GM18870 (cell line): ENCODE data around the gene SGCD.

Experiments used
- ATAC-seq: cut with Tn5 transposase; IDR thresholded peaks from one replicate; pipeline ENCODE4 v1.9.1; 2021; ENCODE audit warnings: moderate library complexity; ENCODE audit not compliant: unreplicated experiment

The SGCD gene

GRCh38 chr5:156326718-156327259, at the start of gene SGCD:
Gene SGCD, plus strand, starts transcription at chr5:156327164.
- no peak for ATAC-seq

GRCh38 chr5:156277290-156277689, 49.7 kb upstream of the SGCD start:
- no peak for ATAC-seq

GRCh38 chr5:156295431-156295830, 31.5 kb upstream of the SGCD start:
- ATAC-seq: no peak

GRCh38 chr5:156310115-156310514, 16.8 kb upstream of the SGCD start:
- no peak for ATAC-seq

- ATAC-seq: no peak
These were observed 13.9 kb upstream of the SGCD start for GRCh38 chr5:156312897-156313694.

- no peak for ATAC-seq
These were observed 12.5 kb upstream of the SGCD start for GRCh38 chr5:156314416-156314815.

GRCh38 chr5:156322666-156323065, 4.3 kb upstream of the SGCD start:
- no peak for ATAC-seq

GRCh38 chr5:156327296-156327695, 332 bp downstream of the SGCD start:
- no peak for ATAC-seq

GRCh38 chr5:156328161-156328560, 1.2 kb downstream of the SGCD start:
- ATAC-seq: no peak

GRCh38 chr5:156328766-156329165, 1.8 kb downstream of the SGCD start:
- ATAC-seq: no peak

- ATAC-seq: no peak
These were observed 2.2 kb downstream of the SGCD start for GRCh38 chr5:156329171-156329611.

- no peak for ATAC-seq
These were observed 3.3 kb downstream of the SGCD start for GRCh38 chr5:156330141-156330870.

GRCh38 chr5:156331181-156331580, 4.2 kb downstream of the SGCD start:
- no peak for ATAC-seq

- no peak for ATAC-seq
These were observed 4.9 kb downstream of the SGCD start for GRCh38 chr5:156331845-156332244.

GRCh38 chr5:156332245-156332644, 5.3 kb downstream of the SGCD start:
- no peak for ATAC-seq

GRCh38 chr5:156339139-156339841, 12.3 kb downstream of the SGCD start:
- ATAC-seq: no peak

GRCh38 chr5:156340893-156341292, 13.9 kb downstream of the SGCD start:
- ATAC-seq: no peak

GRCh38 chr5:156350256-156350655, 23.3 kb downstream of the SGCD start:
- no peak for ATAC-seq

- no peak for ATAC-seq
These were observed 24.5 kb downstream of the SGCD start for GRCh38 chr5:156351423-156351822.

- ATAC-seq: no peak
These were observed 27.6 kb downstream of the SGCD start for GRCh38 chr5:156354571-156354970.

GRCh38 chr5:156356238-156356637, 29.3 kb downstream of the SGCD start:
- no peak for ATAC-seq
